HG03039 (cell line): ENCODE data around the gene RPL36.
"Not testable (repeated sequence)": the region's sequence is repeated elsewhere in the genome, so short reads cannot be mapped to it uniquely, and the experiment has no call there.

ENCODE experiments used
- ATAC-seq: cut with Tn5 transposase; IDR thresholded peaks from one replicate; pipeline ENCODE4 v1.9.1; 2021; ENCODE audit warnings: mild to moderate bottlenecking, moderate library complexity; ENCODE audit not compliant: unreplicated experiment

The RPL36 gene

GRCh38 chr19:5688262-5688881, 1.7 kb upstream of the RPL36 start:
- ATAC-seq: not testable (repeated sequence)

- no peak for ATAC-seq
Measured at GRCh38 chr19:5690955-5691821, 1.1 kb downstream of the RPL36 start.

- no peak for ATAC-seq
Measured at GRCh38 chr19:5691822-5692722, 2.0 kb downstream of the RPL36 start.

- ATAC-seq: no peak
Measured at GRCh38 chr19:5692723-5693194, 2.7 kb downstream of the RPL36 start.

GRCh38 chr19:5693195-5694166, 3.4 kb downstream of the RPL36 start:
- ATAC-seq: no peak

GRCh38 chr19:5694167-5694955, 4.3 kb downstream of the RPL36 start:
- ATAC-seq: no peak

- ATAC-seq: no peak
Measured at GRCh38 chr19:5694956-5695648, 5.0 kb downstream of the RPL36 start.

- ATAC-seq: no peak
Measured at GRCh38 chr19:5695649-5696195, 5.6 kb downstream of the RPL36 start.

- no peak for ATAC-seq
Measured at GRCh38 chr19:5696196-5697021, 6.3 kb downstream of the RPL36 start.

- no peak for ATAC-seq
Measured at GRCh38 chr19:5697022-5697889, 7.2 kb downstream of the RPL36 start.

GRCh38 chr19:5697890-5698634, 8.0 kb downstream of the RPL36 start:
- ATAC-seq: no peak

- ATAC-seq: no peak
Measured at GRCh38 chr19:5698635-5699422, 8.7 kb downstream of the RPL36 start.

- no peak for ATAC-seq
Measured at GRCh38 chr19:5700455-5701092, 10.5 kb downstream of the RPL36 start.

GRCh38 chr19:5702053-5702410, 11.9 kb downstream of the RPL36 start:
- not testable (repeated sequence) for ATAC-seq
